B cell (primary cell): Measurements from ENCODE around the gene CADM1. TPM values are rescaled to one million over a fixed set of nuclear protein-coding genes. Genes with fewer than 3 reads are reported as not detected.

Experiments
- ATAC-seq: fragments of 200-7000 bp; cut with Tn5 transposase; one replicate; pipeline ENCODE4 v1.10.0; 2021; ENCODE audit warnings: low read depth, mild to moderate bottlenecking, moderate number of reproducible peaks, moderate library complexity
- CTCF ChIA-PET: fragments of 350-600 bp; sonication (Branson Sonifier 250); formaldehyde crosslinking; loops from one replicate; lab custom pipeline; 2021; ENCODE audit warnings: antibody characterized with exemption, inconsistent platforms; lab: Charles Lee
- POLR2A ChIA-PET: fragments of 350-600 bp; sonication (Branson Sonifier 250); formaldehyde crosslinking; loops from one replicate; lab custom pipeline; 2021; ENCODE audit warnings: antibody characterized with exemption; lab: Charles Lee
- DNase-seq: peaks from one replicate; pipeline ENCODE4 v3.0.0; 2013
- H2AFZ ChIP-seq: 2 replicates; pipeline ENCODE4 v1.6.1; 2012; ENCODE audit warnings: mild to moderate bottlenecking, low read depth, low read length; ENCODE audit not compliant: insufficient read depth, poor library complexity, severe bottlenecking
- H3K27ac ChIP-seq, 2 donors: 1 replicate in 1 of 2; 2 replicates in 1 of 2; pipeline ENCODE4 v1.5.1; 2012 to 2013; ENCODE audit warnings: low read length in 2 of 2, mild to moderate bottlenecking in 2 of 2, moderate library complexity in 1 of 2
- H3K27me3 ChIP-seq, 4 experiments: fragments of 200-600 bp in 1 of 4; sonication (generic) in 1 of 4; replicated peaks in 1 of 4; 1 replicate in 2 of 4; 2 replicates in 2 of 4; pipeline versions ENCODE4 v1.6.1 to v1.7.0; 2013 to 2016; ENCODE audit warnings: low read length in 3 of 4, mild to moderate bottlenecking in 2 of 4, mixed read lengths in 1 of 4, moderate library complexity in 1 of 4; ENCODE audit not compliant: insufficient read depth in 4 of 4, control insufficient read depth in 3 of 4; ENCODE audit errors: control extremely low read depth in 1 of 4
- H3K36me3 ChIP-seq, 2 experiments: replicated peaks in 1 of 2; 1 replicate in 1 of 2; 2 replicates in 1 of 2; pipeline versions ENCODE4 v1.6.1 to v1.7.1; 2013; ENCODE audit warnings: low read length in 1 of 2; ENCODE audit not compliant: insufficient read depth in 2 of 2, control insufficient read depth in 1 of 2; ENCODE audit errors: control extremely low read depth in 1 of 2, extremely low read depth in 1 of 2
- H3K4me1 ChIP-seq, 2 donors: fragments of 200-600 bp in 1 of 2; sonication (generic) in 1 of 2; 1 replicate in 1 of 2; 2 replicates in 1 of 2; pipeline versions ENCODE4 v1.5.1 to v1.6.1; 2013 to 2017; ENCODE audit warnings: low read length in 2 of 2; ENCODE audit not compliant: control insufficient read depth in 2 of 2, insufficient read depth in 2 of 2
- H3K4me2 ChIP-seq: replicated peaks from 2 replicates; pipeline ENCODE3; 2012; ENCODE audit warnings: mild to moderate bottlenecking, low read depth, low read length; ENCODE audit not compliant: poor library complexity, severe bottlenecking
- H3K4me3 ChIP-seq, 5 experiments: fragments of 200-600 bp in 1 of 5; sonication (generic) in 1 of 5; 1 replicate in 3 of 5; 2 replicates in 2 of 5; pipeline versions ENCODE4 v1.5.1 to v1.7.0; 2011 to 2016; ENCODE audit warnings: low read length in 4 of 5, mild to moderate bottlenecking in 4 of 5, low read depth in 2 of 5, control low read depth in 1 of 5, moderate library complexity in 1 of 5; ENCODE audit not compliant: insufficient read depth in 1 of 5; ENCODE audit errors: control extremely low read depth in 1 of 5, extremely low read depth in 1 of 5
- H3K79me2 ChIP-seq: fragments of 200-600 bp; sonication (generic); one replicate; pipeline ENCODE4 v1.6.0; 2016; ENCODE audit warnings: low read length; ENCODE audit not compliant: control insufficient read depth, insufficient read depth
- H3K9ac ChIP-seq: fragments of 200-600 bp; sonication (generic); 2 replicates; pipeline ENCODE4 v1.6.1; 2017; ENCODE audit warnings: mild to moderate bottlenecking, low read length, moderate library complexity
- H3K9me3 ChIP-seq, 3 donors: one replicate each; pipeline versions ENCODE4 v1.6.1 to v1.7.1; 2013; ENCODE audit warnings: low read length in 2 of 3; ENCODE audit not compliant: control insufficient read depth in 2 of 3, insufficient read depth in 1 of 3; ENCODE audit errors: control extremely low read depth in 1 of 3
- H4K20me1 ChIP-seq: 2 replicates; pipeline ENCODE4 v1.6.0; 2012; ENCODE audit warnings: mild to moderate bottlenecking, low read length; ENCODE audit not compliant: insufficient read depth, control insufficient read depth, poor library complexity, severe bottlenecking
- H3K27ac Mint-ChIP-seq: one replicate; pipeline ENCODE4 v1.8.0; 2021; ENCODE audit warnings: mixed read lengths
- H3K27me3 Mint-ChIP-seq: one replicate; pipeline ENCODE4 v1.8.0; 2021; ENCODE audit warnings: mixed read lengths
- H3K4me1 Mint-ChIP-seq: one replicate; pipeline ENCODE4 v1.8.0; 2021; ENCODE audit warnings: mixed read lengths
- H3K4me3 Mint-ChIP-seq: one replicate; pipeline ENCODE4 v1.8.0; 2021; ENCODE audit warnings: mixed read lengths
- H3K9me3 Mint-ChIP-seq: one replicate; pipeline ENCODE4 v1.8.0; 2022; ENCODE audit warnings: mixed read lengths; ENCODE audit not compliant: insufficient read depth
- CTCF ChIP-seq: fragments of 200-600 bp; IDR thresholded peaks from one replicate; pipeline ENCODE4 v1.8.0; 2022; ENCODE audit warnings: antibody characterized with exemption, mild to moderate bottlenecking
- EZH2 ChIP-seq: IDR thresholded peaks from 2 replicates; pipeline ENCODE4 v1.6.1; 2012; ENCODE audit warnings: borderline replicate concordance, low read depth, mild to moderate bottlenecking, moderate library complexity, low read length; ENCODE audit not compliant: insufficient read depth, poor library complexity, severe bottlenecking
- WGBS: methylation state at CpG from one replicate; pipeline ENCODE4 v1.1.5; 2013; ENCODE audit warnings: missing lambda C conversion rate; ENCODE audit not compliant: insufficient coverage; 5-methylcytosine and 5-hydroxymethylcytosine counted together
- intact Hi-C: fragments of 100-400 bp; cut with micrococcal nuclease; formaldehyde crosslinking; loops from one replicate; pipeline ENCODE4 v1.10.0; 2022
- polyA plus RNA-seq: library from polyadenylated mRNA; depleted of rRNA; stranded (reverse); fragments of >200 nt; gene quantifications from 2 replicates; pipeline ENCODE4 v1.2.3, GENCODE V29; 2012
- total RNA-seq, 2 donors: library from RNA; stranded (reverse); fragments of 120-200 nt in 1 of 2; gene quantifications; 1 replicate in 1 of 2; 2 replicates in 1 of 2; pipeline versions ENCODE4 v1.2.3 to v1.2.4, GENCODE V29; 2013 to 2022

The CADM1 gene
- total and polyA plus RNA-seq, 2 donors (not counting 1 experiment from before 2014, with no cell fraction given) = 0.43 to 0.49 TPM

- Histone ChIP-seq H3K27me3 (no peaks in the 10 kb centered on the region), H2AFZ (no peak overlapping the region), H3K4me1 (no peaks in the 10 kb centered on the region), H3K27ac (no peak overlapping the region), H4K20me1 (no peaks in the 10 kb centered on the region), H3K9ac (no peak overlapping the region), H3K4me2 (no peak overlapping the region), H3K36me3 (no peaks in the 10 kb centered on the region), H3K4me3 (no peak overlapping the region), H3K9me3 (peaks cover 0 to 3% (median 0%) of the 10 kb centered on the region in 3 donors), H3K79me2 (no peaks in the 10 kb centered on the region)
- intact Hi-C loops = no loop called here
- ATAC-seq = no peak
- Mint-ChIP-seq H3K4me3 (no peak overlapping the region), H3K9me3 (no peaks in the 10 kb centered on the region), H3K27ac (no peak overlapping the region), H3K27me3 (no peaks in the 10 kb centered on the region), H3K4me1 (no peaks in the 10 kb centered on the region)
- DNase-seq = no peak
- POLR2A ChIA-PET = no interaction called here
- CTCF ChIA-PET = no interaction called here
- TF ChIP-seq CTCF (no peak), EZH2 (no peak)
Measured at GRCh38 chr11:115456019-115456418, 48.2 kb downstream of the CADM1 start.

- H3K27ac Mint-ChIP-seq = no peak overlapping the region
- no peak for ATAC-seq
- Histone ChIP-seq H3K27me3 (no peaks in the 10 kb centered on the region), H3K79me2 (no peaks in the 10 kb centered on the region), H3K9me3 (peaks cover 0 to 3% (median 0%) of the 10 kb centered on the region in 3 donors), H4K20me1 (no peaks in the 10 kb centered on the region), H2AFZ (no peak overlapping the region), H3K27ac (no peak overlapping the region), H3K4me2 (no peak overlapping the region), H3K4me1 (no peaks in the 10 kb centered on the region), H3K9ac (no peak overlapping the region), H3K4me3 (no peak overlapping the region), H3K36me3 (no peaks in the 10 kb centered on the region)
- no peak for TF ChIP-seq EZH2
- TF ChIP-seq CTCF = no peak
- no peak overlapping the region for H3K4me3 Mint-ChIP-seq
- H3K9me3 Mint-ChIP-seq = no peaks in the 10 kb centered on the region
- ChIA-PET POLR2A (no interaction called here), CTCF (no interaction called here)
- H3K4me1 Mint-ChIP-seq = no peaks in the 10 kb centered on the region
- 89% methylated on average over 4 of the region's 4 CpGs for WGBS
- no peak for DNase-seq
- no peaks in the 10 kb centered on the region for H3K27me3 Mint-ChIP-seq
- intact Hi-C loops = no loop called here
Measured at GRCh38 chr11:115455613-115456012, 48.6 kb downstream of the CADM1 start.
